ENCODE measurements around the gene USP10.
A peak's percentile ranks its signal among the peaks of the same experiment; 100 is the strongest.

Gene USP10

GRCh38 chr16:84806890-84807258 lies 107.1 kb downstream of the USP10 start:
- Mint-ChIP-seq H3K9me3 (no peaks in the 10 kb centered on the region), H3K4me1 (ENCODE audit: low read depth) (peaks cover 14% of the 10 kb centered on the region), H3K27ac (no peak overlapping the region), H3K4me3 (no peak overlapping the region), H3K27me3 (peaks cover 15% of the 10 kb centered on the region), H3K36me3 (ENCODE audit: low read depth) (no peaks in the 10 kb centered on the region)
- no peak for DNase-seq

DNA sequence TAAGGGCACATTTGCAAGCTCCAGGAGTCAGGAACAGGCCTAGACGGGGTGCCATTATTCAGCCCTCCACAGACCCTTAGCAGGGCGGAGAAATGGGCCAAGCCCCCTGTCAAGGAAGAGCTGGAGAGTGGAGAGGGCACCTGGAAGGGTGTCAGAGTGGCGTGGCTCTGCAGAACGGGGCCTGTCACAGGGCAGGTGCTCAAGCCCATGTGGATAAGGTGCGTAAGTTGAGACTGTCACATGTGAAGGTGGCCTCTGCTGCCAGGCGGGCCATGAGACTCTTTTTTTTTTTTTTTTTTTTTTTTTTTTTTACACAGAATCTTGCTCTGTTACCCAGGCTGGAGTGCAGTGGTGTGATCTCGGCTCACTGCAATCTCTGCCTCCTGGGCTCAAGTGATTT lies 108.0 kb downstream of the USP10 start:
- Mint-ChIP-seq H3K4me1 (ENCODE audit: low read depth) (peaks cover 14% of the 10 kb centered on the region), H3K36me3 (ENCODE audit: low read depth) (no peaks in the 10 kb centered on the region), H3K27ac (no peak overlapping the region), H3K9me3 (no peaks in the 10 kb centered on the region), H3K27me3 (peaks cover 11% of the 10 kb centered on the region), H3K4me3 (no peak overlapping the region)
- DNase-seq, result no peak

DNA sequence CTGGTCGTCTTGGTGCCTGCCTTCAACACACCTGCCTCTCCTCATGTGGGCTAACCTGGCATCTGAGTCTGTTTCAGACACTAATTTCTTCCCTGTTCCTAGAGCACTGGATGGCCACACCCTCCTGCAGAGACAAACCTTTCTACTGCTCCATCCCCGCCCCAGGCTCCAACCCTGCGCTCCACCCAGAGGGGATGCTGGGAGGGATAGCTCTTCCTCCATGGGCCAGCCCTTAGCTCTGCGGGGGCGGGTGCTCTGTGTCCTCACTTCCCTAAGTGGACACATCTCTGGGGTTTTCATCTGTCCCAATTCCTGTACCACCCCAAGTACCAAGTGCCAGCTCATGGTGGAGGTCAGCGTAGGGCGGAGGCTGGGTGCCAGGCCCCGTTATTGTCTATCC lies 109.0 kb downstream of the USP10 start:
- Mint-ChIP-seq H3K4me1 (ENCODE audit: low read depth) (peaks cover 14% of the 10 kb centered on the region), H3K36me3 (ENCODE audit: low read depth) (no peaks in the 10 kb centered on the region), H3K27me3 (peaks cover 6% of the 10 kb centered on the region), H3K4me3 (no peak overlapping the region), H3K27ac (no peak overlapping the region), H3K9me3 (no peaks in the 10 kb centered on the region)
- DNase-seq, result no peak

DNA sequence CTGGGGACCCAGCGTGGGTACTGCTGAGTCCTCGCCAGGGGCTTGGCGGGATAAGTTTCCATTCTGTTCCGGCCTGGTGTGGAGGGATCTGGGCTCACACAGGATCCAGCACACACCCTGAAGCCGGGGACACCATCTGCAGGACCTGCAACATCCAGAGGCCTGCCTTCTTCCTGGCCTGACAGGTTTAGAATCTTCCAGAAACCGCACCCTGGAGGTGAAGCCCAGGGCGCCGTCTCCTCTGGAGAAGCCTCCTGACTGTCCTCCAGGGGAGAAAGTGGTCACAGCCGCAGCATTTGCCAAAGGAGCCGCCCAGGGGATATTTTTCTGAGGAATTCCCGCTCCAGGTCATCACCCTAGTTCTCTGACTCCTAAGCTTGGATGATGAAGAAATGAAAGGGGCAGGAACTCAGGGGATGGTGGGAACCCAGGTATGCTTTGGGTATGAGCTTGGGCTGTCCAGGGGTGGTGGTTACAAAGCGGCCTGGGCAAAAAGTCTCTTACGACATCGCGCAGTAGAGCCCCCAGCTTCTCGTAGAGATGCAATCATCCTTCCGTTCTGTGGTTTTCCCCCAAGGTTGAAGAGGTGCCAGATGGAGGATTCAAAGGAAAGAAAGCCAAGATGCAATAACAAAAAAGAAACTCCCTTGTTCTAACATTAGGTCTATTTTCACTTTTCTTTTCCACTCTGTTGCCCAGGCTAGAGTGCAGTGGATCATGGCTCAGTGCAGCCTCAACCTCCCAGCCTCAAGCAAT lies 110.9 kb downstream of the USP10 start:
- no peak for DNase-seq
- H3K4me3 Mint-ChIP-seq, result no peak overlapping the region
- no peaks in the 10 kb centered on the region for H3K9me3 Mint-ChIP-seq

DNA sequence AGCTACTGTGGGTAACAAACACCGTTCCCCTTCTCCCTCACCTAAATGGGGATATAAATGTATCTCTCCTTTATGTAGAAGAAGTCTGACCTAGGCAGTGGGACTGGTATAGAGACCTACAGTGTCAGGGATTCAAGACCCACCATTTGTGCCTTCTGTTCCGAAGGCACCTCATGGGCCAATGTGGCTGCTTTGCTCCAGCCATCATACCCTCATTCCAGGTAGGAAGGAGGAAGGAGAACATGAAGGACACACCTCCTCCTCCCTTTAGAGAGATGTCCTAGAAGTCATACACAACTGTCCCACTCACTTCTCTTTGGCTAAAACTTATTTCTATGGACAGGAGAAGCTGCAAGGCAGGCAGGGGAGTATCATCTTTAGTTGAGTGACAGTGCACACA lies 111.7 kb downstream of the USP10 start:
- Mint-ChIP-seq H3K27me3 (peaks cover under 1% of the 10 kb centered on the region), H3K4me3 (no peak overlapping the region), H3K4me1 (ENCODE audit: low read depth) (peaks cover 10% of the 10 kb centered on the region), H3K27ac (no peak overlapping the region), H3K36me3 (ENCODE audit: low read depth) (no peaks in the 10 kb centered on the region), H3K9me3 (no peaks in the 10 kb centered on the region)
- no peak for DNase-seq

More for the DNA sequence above, 110.9 kb downstream of the USP10 start:
- peaks cover 14% of the 10 kb centered on the region for H3K4me1 Mint-ChIP-seq (ENCODE audit: low read depth)
- H3K36me3 Mint-ChIP-seq (ENCODE audit: low read depth), result no peaks in the 10 kb centered on the region
- H3K27me3 Mint-ChIP-seq, result peaks cover 6% of the 10 kb centered on the region
- H3K27ac Mint-ChIP-seq, result peak overlapping the region; percentile 63

GRCh38 chr16:84813141-84813934 lies 113.5 kb downstream of the USP10 start:
- Mint-ChIP-seq H3K36me3 (ENCODE audit: low read depth) (no peaks in the 10 kb centered on the region), H3K9me3 (no peaks in the 10 kb centered on the region), H3K27me3 (no peaks in the 10 kb centered on the region), H3K4me3 (no peak overlapping the region), H3K27ac (no peak overlapping the region), H3K4me1 (ENCODE audit: low read depth) (peaks cover 10% of the 10 kb centered on the region)
- no peak for DNase-seq

DNA sequence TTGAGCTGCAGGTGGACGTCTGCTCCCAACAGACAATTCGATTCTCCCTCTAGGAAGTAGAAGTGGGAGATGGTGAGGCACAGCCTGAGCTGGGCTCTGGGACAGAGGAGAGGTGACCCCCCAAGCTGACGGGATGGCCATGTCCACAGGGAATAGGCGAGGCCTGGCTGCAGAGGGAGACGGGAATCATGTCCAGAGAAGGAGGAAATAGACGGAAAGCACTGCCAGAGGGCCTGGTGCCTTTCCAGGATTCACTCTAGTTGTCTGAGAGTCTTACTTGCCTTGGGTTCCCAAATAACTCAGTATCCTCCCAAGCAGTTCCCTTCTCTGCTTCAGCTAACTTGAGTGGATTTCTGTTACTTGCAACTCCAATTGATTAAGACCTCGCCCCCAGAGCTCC lies 115.7 kb downstream of the USP10 start:
- Mint-ChIP-seq H3K9me3 (no peaks in the 10 kb centered on the region), H3K27ac (no peak overlapping the region), H3K4me1 (ENCODE audit: low read depth) (peaks cover 17% of the 10 kb centered on the region), H3K4me3 (no peak overlapping the region), H3K36me3 (ENCODE audit: low read depth) (no peaks in the 10 kb centered on the region), H3K27me3 (peaks cover 14% of the 10 kb centered on the region)
- no peak for DNase-seq

DNA sequence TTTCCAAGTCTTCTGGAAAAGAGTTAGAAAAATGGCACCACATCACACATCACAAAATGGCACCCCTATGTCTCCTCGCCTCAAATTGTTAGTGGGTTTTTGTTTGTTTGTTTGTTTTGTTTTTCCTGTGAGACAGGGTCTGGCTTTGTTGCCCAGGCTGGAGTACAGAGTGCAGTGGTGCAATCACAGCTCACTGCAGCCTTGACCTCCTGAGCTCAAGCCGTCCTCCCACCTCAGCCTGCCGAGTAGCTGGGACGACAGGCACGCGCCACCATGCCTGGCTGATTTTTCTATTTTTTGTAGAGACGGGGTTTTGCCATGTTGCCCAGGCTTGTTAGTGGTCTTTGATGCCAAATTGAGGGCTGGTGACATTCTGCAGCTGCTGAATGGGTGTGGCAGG lies 116.2 kb downstream of the USP10 start:
- no peak overlapping the region for H3K4me3 Mint-ChIP-seq

GRCh38 chr16:84816485-84816884 lies 116.7 kb downstream of the USP10 start:
- no peak for DNase-seq
- no peaks in the 10 kb centered on the region for H3K36me3 Mint-ChIP-seq (ENCODE audit: low read depth)
- H3K9me3 Mint-ChIP-seq, result no peaks in the 10 kb centered on the region
- peaks cover 24% of the 10 kb centered on the region for H3K27me3 Mint-ChIP-seq
- H3K4me3 Mint-ChIP-seq, result no peak overlapping the region
- no peak overlapping the region for H3K27ac Mint-ChIP-seq
- H3K4me1 Mint-ChIP-seq (ENCODE audit: low read depth), result peaks cover 13% of the 10 kb centered on the region

More for the DNA sequence above, 116.2 kb downstream of the USP10 start:
- H3K36me3 Mint-ChIP-seq (ENCODE audit: low read depth), result no peaks in the 10 kb centered on the region
- no peaks in the 10 kb centered on the region for H3K9me3 Mint-ChIP-seq
- peaks cover 20% of the 10 kb centered on the region for H3K27me3 Mint-ChIP-seq
- H3K27ac Mint-ChIP-seq, result no peak overlapping the region
- H3K4me1 Mint-ChIP-seq (ENCODE audit: low read depth), result peaks cover 14% of the 10 kb centered on the region
- DNase-seq, result no peak

DNA sequence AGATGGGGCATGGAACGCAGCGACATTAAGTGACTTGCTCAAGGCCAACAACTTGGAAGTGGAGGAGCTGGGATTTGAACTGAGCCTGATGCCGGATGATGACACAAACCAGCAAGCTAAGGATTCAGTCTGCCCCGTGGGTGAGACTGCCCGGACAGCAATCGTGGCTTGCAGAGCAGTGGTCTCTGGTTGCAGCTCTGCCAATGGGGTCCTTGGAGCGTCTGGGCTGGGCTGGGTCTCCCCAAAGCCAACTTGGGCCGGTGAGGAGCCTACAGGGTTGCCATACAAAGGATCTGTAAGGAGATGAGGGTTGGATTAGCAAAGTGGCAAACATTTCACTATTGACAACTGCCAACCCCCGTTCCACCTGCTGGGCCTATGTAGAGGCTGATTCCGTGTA lies 117.4 kb downstream of the USP10 start:
- H3K36me3 Mint-ChIP-seq (ENCODE audit: low read depth), result no peaks in the 10 kb centered on the region
- H3K4me1 Mint-ChIP-seq (ENCODE audit: low read depth), result peaks cover 12% of the 10 kb centered on the region

DNA sequence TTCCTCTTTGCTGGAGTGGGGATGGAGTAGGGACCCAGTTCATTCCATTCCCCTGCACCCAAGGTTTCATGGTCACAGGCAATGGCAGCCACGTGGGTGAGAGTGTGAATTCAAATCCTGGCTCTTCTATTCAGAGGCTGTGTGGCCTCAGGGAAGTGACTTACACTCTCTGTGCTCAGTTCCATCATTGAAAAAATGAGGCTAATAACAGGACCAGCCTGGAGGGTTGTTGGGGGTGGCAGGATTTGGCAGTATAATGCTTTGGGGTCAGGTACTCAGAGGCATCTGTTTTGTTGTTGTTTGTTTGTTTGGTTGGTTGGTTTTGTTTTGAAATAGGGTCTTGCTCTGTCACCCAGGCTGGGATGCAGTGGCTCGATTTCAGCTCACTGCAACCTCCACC lies 117.8 kb downstream of the USP10 start:
- Mint-ChIP-seq H3K36me3 (ENCODE audit: low read depth) (no peaks in the 10 kb centered on the region), H3K9me3 (no peaks in the 10 kb centered on the region), H3K27me3 (peaks cover 36% of the 10 kb centered on the region), H3K4me3 (no peak overlapping the region), H3K4me1 (ENCODE audit: low read depth) (peaks cover 12% of the 10 kb centered on the region), H3K27ac (no peak overlapping the region)
- DNase-seq, result no peak

More for the DNA sequence above, 117.4 kb downstream of the USP10 start:
- Mint-ChIP-seq H3K4me3 (no peak overlapping the region), H3K9me3 (no peaks in the 10 kb centered on the region), H3K27ac (no peak overlapping the region), H3K27me3 (peaks cover 32% of the 10 kb centered on the region)
- DNase-seq, result no peak

- no peak overlapping the region for H3K27ac Mint-ChIP-seq
- no peak overlapping the region for H3K4me3 Mint-ChIP-seq
- H3K36me3 Mint-ChIP-seq (ENCODE audit: low read depth), result no peaks in the 10 kb centered on the region
- peaks cover 41% of the 10 kb centered on the region for H3K27me3 Mint-ChIP-seq
- DNase-seq, result no peak
- H3K4me1 Mint-ChIP-seq (ENCODE audit: low read depth), result peaks cover 12% of the 10 kb centered on the region
- H3K9me3 Mint-ChIP-seq, result no peaks in the 10 kb centered on the region
Measured at GRCh38 chr16:84818133-84818532, 118.3 kb downstream of the USP10 start.

GRCh38 chr16:84818989-84819643 lies 119.3 kb downstream of the USP10 start:
- H3K4me1 Mint-ChIP-seq (ENCODE audit: low read depth), result peaks cover 12% of the 10 kb centered on the region
- peaks cover 47% of the 10 kb centered on the region for H3K27me3 Mint-ChIP-seq
- no peak for DNase-seq
- no peaks in the 10 kb centered on the region for H3K36me3 Mint-ChIP-seq (ENCODE audit: low read depth)
- no peak overlapping the region for H3K4me3 Mint-ChIP-seq
- no peaks in the 10 kb centered on the region for H3K9me3 Mint-ChIP-seq
- H3K27ac Mint-ChIP-seq, result no peak overlapping the region

GRCh38 chr16:84819644-84820304 lies 120.0 kb downstream of the USP10 start, which contains the start of gene CRISPLD2:
TSS of gene CRISPLD2 (plus strand) at chr16:84819985. CDS start at chr16:84838496, 18,511 bp downstream.
- Mint-ChIP-seq H3K27me3 (peaks cover 53% of the 10 kb centered on the region), H3K4me3 (peak within 1 kb of the TSS; percentile 63), H3K9me3 (no peaks in the 10 kb centered on the region), H3K4me1 (ENCODE audit: low read depth) (peaks cover 12% of the 10 kb centered on the region), H3K27ac (no peak within 1 kb of the TSS), H3K36me3 (ENCODE audit: low read depth) (no peaks in the 10 kb centered on the region)
- DNase-seq, result peak; percentile 89
